NCI-H69 (cell line): Measurements from ENCODE around the gene CELA1.
"Not testable (repeated sequence)": the region's sequence is repeated elsewhere in the genome, so short reads cannot be mapped to it uniquely, and the experiment has no call there.

Experiments
- DNase-seq: peaks from one replicate; lab custom pipeline; 2025; lab: John Stamatoyannopoulos, UW

The CELA1 gene

DNA sequence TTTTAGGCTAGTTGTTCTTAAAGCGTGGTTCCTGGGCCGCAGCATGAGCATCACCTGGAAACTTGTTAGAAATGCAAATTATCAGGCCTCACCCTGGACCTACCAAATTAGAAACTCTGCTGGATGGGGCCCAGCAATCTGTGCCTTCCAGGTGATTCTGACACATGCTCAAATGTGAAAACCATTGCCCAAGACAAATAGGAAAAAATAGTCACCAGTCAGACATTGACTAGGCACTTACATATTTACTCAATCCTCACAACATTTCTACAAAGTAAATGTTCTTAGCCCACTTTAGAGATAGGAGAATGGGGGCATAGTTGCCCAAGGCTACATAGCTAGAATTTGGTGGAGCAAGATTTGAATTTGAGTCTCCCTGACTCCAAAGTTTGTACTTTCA is 3.3 kb downstream of the CELA1 start:
- no peak for DNase-seq

DNA sequence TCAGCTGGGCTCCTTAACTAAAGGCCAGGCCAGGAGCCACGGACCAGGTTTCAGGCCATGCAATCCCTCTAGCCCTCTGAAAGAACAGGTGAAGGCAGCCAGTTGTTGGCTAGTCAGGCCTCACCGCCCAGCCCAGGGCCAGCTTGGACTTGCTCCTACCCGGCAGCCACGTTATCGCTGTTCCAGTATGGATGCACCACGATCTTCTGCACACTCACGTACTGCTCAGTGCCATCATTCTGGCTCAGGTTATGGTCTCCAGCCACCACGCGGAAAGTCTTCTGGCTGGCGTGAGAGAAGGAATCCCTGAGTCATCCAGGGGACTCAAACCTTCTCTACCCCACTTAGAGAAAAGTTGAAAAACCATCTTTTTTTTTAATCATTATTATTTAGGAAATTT is 4.1 kb downstream of the CELA1 start:
- DNase-seq: no peak

DNA sequence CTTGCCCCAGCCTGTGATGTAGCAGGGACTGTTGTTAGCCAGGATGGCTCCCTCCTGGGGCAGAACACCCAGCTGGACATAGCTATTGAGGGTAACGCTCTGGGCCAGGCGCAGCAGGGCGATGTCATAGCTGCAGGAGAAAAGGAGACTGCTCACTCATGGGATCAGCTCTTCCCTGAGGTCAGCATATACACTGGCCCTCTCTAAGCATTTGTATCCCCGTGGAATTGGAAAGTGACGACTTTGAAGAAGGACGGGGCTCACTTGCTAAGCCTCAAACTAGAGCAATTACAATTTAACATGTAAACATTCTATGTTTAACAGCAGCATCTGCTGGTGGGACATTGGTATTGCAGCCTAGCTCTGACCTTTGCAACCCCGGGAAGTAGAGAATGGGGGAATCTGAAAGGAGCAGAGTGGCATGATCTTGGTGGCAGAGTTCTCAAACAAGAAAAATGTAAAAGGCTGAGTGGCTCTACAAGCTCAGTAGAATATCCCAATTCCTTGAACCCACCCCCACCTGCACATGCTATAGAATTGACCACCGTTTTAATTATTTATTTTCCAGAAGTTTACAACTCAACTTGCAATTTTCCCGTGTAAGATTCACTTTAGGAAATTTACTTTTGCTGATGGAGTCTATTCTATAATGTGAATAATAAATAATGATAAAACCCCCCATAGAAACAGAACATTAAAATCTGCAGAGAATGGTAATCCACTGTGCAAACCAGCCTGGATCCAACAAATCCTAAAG is 5.0 kb downstream of the CELA1 start:
- DNase-seq: peak; percentile 79

DNA sequence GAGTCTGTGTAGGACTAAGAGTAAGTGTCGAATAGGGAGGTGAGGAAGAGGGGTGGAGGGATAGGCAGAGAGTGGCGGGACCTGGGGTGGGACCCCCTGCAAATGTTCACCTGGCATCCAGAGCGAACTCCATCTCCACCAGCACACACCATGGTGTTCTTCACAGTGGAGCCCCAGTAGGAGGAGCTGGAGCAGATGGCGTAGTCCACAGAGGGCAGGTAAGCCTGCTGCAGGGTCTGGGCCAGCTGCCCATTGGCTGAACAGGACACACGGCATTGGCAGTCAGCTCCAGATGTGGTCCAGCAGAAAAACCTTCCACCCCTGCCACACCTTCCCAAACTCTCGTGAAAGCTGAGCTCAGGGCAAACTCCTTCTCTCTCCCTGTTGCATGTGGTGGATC is 6.7 kb downstream of the CELA1 start:
- peak; percentile 34 for DNase-seq

DNA sequence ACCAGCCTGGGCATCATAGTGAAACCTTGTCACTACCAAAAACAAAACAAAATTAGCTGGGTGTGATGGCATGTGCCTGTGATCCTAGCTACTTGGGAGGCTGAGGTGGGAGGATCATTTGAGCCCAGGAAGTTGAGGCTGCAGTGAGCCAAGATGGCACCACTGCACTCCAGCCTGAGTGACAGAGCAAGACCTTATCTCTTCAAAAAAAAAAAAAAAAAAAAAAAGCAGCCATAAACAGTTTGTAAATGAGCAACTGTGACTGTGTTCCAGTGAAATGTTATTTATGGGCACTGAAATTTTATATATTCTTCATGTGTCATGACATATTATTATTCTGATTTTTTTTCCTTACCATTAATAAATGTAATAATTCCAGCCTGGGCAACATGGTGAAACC is 9.1 kb downstream of the CELA1 start:
- not testable (repeated sequence) for DNase-seq

DNA sequence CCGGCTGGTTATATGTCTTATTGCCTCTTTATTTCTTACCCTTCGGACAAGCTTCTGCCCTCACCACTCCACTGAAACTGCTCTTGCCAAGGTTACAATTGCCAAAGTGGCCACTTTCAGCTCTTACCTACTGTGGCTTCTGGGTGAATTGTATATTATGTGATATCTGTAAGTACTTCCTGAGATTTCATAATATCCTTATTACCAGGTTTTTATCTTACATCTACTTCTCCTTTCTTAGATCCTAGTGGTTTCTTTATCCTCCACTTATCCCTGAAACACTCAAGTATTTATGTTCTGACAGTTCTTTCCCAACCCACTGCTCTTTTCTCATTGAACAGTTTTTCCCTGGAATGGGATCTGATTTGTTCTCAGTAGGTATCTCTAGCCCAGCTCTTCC is 10.5 kb downstream of the CELA1 start:
- no peak for DNase-seq

DNA sequence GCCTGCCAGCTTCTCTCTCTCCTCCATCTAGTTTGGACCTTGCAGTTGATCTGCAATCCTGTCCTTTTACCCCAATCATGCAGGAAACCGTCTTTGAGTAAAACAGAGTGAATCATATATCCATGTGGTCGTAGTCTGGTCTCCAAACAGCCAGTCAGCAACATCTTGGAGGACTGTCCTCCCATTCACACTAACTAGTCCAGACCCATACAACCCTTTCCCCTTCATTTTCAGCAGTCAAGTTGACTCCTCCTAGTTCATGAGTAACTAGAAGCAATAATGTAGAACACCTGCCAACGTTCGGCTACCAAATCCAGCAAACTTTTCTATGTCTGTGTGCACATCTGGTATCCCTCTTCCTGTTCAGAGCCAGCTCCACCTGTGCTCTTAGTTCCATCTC is 11.7 kb downstream of the CELA1 start:
- DNase-seq: no peak

DNA sequence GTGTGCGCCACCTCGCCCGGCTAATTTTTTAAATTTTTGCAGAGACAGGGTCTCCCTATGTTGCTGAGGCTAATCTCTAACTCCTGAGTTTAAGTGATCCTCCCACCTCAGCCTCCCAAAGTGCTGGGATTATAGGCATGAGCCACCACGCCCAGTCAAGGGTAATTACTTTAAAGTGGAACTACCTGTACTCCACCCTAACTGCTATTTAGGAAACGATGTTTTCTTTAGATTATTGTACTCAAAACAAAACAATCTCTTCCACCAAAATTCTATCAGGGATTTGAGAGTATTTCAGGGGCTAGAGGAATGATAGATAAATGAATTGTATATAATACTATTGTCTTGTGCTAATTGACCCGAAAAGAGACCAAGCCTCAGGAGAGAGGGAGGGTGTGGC is 12.9 kb downstream of the CELA1 start:
- peak; percentile 27 for DNase-seq

DNA sequence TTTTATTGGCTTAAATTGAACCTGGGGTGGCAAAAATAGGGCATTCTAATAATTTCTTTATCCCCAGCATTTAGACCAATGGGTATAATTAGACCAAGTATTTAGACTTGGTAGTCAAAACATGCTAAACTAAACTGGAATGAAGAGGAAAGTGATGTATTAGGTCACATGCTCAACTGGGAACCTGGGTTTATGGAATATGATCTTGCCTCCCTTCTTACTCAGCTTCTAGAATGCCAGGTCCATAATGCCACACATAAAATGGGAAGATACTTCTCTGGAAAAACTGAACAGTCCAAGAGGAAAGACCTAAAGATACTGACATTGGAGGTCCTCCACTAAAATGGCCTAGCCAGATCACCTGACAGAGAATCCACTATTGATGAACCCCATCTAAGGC is 16.3 kb downstream of the CELA1 start:
- DNase-seq: no peak

DNA sequence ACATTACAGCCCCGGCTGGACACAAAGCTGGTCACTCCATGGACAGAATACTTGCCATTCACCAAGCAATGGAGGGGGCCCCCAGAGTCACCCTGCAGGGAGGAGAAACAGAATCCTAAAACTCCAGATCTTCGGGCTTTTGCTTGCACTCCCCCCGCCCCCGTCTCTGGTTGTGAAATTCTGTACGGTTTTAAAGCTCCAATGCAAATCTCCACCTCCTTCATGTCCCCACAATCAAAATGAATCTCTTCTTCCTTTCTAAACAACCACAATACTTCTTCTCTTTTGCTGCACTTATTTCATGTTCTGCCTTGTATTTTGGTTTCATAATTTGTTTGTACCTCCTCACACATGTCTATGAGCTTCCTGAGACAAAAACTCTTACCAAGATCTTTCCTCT is 16.7 kb downstream of the CELA1 start:
- DNase-seq: no peak

DNA sequence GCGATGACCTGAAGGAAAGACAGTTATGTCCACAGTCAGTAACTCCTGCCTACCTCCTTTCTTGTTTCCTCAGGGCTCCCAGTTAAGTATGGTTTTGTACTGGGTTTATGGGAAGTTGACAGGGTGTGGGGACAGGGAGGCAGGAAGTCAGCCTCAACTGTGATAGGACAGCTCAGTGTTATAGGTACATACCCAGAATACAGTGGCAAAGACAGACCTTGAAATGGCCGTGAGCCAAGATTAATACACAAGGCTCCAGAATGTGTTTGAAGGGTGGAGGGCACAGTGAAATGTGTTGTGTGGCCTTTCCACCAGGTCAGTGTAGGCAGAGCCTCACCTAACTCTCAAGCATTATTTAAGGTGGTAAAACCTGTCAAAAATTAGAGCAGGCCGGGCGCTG is 17.9 kb downstream of the CELA1 start:
- no peak for DNase-seq

DNA sequence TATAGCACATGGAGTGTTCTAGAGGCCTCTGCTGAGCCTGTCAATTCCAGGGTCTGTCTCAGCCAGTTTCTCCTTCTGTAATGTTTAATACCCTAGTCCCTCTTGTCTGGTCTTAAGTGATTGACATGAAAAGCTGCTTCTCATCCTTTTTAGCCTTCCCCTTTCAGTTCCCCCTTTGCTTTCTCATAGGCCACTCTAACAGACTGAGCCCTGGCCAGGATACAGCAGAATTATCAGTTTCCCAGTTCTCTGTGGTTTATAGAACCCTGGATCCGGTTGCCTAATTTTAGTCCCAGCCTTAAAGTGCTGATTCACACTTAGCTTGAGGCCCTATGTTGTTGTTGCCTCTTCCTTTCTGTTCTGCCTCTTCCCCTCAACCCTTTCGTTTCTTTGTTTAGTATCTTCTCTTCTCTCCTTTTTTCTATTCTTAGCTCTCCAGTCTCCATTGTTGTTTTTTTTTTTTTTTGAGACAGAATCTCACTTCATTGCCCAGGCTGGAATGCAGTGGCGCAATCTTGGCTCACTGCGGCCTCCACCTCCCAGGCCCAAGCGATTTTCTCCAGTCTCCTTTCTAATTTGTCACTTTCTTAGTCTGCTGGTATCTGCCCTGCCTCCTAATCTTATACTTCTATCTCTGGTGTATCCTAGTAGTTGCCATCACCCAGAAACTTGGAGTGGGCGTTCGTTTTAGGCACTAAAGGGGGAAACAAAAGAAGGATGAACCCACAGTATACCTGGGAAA is 19.6 kb downstream of the CELA1 start:
- DNase-seq: no peak

DNA sequence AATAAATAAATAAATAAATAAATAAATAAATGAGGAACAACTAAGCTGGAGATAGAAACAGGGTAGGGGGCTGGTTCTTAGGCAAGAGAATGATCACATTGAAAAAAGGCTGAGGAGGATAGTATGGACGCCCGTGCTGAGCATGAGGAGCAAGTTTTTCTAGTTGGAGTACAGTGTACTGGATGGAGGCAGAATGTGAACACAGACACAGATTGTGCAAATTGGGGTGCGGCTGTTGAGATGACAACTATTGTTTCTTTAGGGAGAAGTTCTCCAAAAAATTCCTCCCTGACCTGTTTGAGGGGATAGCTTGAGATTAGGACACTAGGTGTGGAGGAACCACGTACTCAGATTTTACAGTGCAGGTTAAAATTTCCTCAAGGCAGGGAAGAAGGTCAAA is 21.5 kb downstream of the CELA1 start:
- no peak for DNase-seq

DNA sequence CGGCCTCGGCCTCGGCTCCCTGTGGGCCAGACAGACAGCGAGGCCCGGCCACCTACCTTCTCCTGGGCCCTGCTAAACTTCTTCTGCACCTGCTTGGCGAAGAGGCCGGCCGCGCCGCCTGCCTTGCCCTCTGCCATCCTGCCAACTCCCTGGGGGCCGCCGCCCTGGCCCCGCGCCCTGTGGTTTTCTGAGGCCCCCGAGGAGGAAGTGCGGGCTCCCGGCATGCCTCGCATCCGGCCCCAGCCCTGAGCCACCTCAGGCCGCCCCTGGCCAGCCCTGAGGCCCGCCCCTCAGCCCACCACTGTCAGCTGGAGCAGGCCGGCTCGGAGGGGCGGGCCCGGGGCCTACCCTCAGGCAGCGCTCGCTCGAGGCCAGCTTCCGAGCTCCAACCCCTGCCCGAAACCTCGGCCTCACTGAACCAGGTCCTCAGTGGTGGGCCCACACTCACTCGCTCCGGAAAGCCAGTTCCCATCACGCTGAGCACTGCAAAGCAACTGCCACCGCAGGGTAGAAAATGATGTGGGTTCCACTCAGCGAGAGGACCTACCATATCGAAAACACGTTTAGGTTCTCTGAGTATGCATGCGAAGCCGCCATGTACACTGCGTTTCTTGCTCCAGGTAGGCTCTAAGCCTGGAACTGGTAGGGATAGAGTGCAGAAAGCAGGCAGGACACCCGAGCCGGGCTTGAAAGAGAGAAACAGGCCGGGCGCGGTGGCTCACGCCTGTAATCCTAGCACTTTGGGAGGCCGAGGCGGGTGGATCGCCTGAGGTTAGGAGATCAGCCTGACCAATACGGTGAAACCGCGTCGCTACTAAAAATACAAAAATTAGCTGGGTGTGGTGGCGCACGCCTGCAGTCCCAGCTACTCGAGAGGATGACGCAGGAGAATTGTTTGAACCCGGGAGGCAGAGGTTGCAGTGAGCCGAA is 22.2 kb downstream of the CELA1 start, which contains the start of gene BIN2:
Gene BIN2 (minus strand): TSS at position 209 of the 930 bp plus-strand sequence. CDS start 72 bp downstream, at position 137.
- no peak for DNase-seq

DNA sequence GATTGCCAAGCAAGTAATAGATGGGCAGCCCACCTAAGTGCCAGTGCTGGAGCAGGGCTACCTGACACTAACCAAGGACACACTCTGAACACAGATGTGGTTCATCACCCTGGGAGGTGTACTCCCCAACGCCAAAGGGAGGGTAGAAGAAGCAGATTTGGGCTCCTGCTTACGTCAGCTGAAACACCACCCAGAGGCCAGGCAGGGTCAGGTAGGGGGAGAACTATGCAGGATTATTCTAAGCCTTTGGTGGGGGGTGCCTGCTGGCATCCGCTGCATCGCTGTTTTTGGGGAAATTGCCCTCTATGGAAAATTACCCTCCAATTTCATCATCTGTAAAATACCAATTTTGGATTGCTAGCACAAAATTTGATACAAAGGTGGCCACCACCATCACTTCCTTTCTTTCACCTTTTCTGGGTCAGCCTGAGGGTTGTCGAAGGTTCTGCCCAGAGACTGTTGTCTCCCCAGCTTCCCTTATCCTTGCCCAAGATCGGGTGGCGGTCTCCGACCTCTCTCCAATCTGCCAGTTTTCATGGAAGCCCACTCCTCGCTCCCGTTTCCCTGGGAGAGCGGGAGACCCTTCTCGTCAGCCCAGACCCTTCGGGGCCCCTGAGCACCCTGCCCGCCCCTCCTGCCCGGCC is 23.0 kb downstream of the CELA1 start:
- no peak for DNase-seq

DNA sequence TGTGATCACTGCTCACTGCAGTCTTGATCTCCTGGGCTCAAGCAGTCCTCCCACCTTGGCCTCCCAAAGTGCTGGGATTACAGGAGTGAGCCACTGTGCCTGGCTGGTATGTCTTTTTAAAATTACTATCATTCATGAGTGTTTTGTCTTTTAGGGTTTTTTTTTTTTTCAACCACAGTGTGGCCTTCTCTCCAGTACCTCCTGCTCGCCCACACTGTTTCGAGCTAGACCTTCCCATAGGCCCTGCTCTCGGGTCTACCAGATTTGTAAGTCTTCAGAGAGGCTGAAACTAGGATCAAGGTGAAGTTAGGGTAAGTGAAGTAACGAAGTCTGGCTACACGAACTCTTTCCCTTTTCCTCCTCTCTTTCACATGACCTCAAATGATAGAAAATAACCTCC is 24.0 kb downstream of the CELA1 start:
- no peak for DNase-seq

DNA sequence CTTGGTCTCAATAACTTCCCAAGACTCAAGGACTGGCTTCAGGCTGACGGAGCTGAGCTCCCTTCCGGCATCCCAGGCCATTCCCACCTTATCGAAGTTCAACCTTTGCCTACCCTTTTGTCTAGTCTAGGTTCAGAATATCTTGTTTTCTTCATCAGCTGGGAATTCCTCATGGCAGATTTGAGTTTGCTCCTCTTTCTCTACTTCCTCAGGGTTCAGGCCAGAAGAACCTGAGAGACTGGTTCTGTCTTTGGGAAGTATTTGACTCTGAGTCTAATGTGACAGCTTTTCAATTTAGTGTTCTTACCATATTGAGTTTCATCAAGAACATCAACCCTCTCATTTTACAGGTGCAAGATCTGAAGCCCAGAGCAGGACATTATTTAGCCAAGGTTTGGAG is 24.6 kb downstream of the CELA1 start:
- DNase-seq: no peak

DNA sequence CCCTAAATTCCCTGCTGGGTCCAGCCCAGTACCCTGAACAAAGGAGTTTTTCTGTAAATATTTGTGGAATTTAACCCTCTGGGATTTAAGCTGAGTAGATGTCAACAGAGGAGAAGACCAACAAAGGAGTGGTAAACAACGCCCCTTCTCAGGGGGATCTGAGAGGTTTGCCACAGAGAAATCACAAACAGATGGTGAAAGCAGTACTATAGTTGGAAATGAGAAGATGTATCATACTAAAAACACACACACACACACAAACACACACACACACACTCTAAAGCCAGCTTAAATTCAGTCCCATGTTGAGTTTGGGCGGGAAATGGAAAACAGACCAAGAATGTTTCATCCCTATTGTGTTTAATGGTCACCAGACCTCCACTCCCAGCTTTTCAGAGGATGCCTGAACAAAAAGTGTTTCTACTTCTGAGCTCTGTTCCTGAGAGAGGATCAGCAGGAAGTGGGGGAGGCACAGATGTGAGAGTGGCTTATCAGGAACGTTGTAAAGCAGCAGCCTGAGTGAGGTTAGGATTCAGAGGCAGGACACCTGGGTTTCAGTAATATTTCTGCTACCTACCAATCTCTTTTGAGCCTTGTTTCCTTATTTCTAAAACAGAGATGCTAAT is 25.7 kb downstream of the CELA1 start:
- DNase-seq: peak; percentile 89

DNA sequence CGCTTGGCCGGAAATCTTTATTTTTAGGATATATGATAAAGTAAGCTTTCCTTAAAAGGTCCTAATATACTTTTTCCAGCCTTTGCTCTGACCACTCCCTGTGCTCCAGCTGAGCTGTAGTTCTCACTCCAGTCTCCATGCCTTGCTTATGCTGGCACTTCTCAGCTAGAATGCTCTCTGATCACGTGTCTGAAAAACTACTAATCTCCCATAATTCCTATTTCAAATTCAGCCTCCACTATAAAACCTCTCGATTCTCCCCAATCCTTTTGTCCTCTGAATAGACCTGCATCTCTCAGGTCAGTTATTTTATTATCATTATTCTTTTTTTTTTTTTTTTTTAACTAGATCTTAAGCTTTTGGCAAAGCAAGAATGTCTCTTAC is 26.2 kb downstream of the CELA1 start:
- peak; percentile 76 for DNase-seq

DNA sequence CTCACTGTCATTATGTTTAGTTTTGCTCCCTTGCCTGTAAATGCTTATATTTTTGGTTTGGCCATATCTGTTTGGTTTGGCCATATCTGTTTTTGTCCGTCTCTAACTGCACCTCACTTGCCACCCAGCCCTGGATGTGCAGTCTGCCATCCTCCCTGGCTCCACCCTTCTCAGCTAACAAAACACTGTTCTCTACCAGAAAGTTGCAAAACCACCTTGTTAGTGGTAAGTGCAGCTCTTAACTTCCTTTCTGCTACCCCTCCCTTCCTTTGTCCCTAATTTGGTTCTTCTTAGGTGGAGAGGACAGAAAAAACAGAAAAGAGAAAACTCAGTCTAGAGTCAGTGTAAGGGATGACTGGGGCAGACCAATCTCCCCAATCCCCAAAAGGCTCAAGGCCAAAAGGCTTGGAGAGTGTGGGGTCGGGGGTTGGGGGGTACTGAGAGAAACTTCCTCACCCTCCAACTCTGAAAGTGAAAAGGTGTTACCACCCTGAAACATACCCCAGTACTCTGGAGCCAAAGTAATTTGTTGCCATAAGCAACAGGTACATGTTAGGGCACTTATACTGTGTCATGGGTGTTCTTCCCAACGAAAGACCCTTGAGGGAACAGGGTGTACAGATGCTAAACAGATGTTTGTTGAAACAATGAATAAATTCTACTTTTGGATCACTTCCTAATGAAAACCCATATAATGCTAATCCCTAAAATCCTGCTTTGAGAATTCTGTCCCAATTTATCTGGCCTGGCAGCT is 27.5 kb downstream of the CELA1 start:
- DNase-seq: peak; percentile 9
